Stimulated activated CD8-positive, alpha-beta memory T cell treated with anti-CD3 and anti-CD28 coated beads, Interleukin-2, amount 100 ng/mL, for 48 hours (primary cell): Measurements from ENCODE around the gene SFRP4.
"Not testable (repeated sequence)": the region's sequence is repeated elsewhere in the genome, so short reads cannot be mapped to it uniquely, and the experiment has no call there.

Experiments
- DNase-seq, 2 donors: peaks; one replicate each; pipeline ENCODE4 v3.0.0-alpha.2; 2020; ENCODE audit warnings: low read depth in 2 of 2

The SFRP4 gene

GRCh38 chr7:37916673-37917660 is at the start of gene SFRP4:
Gene SFRP4, minus strand, starts transcription at chr7:37916817. Its CDS starts 280 bp downstream, at chr7:37916537.
- no peak for DNase-seq

GRCh38 chr7:37964196-37964595 is 47.6 kb upstream of the SFRP4 start:
- no peak for DNase-seq

- DNase-seq, result no peak
Observed at GRCh38 chr7:37961251-37961650, 44.6 kb upstream of the SFRP4 start.

DNA sequence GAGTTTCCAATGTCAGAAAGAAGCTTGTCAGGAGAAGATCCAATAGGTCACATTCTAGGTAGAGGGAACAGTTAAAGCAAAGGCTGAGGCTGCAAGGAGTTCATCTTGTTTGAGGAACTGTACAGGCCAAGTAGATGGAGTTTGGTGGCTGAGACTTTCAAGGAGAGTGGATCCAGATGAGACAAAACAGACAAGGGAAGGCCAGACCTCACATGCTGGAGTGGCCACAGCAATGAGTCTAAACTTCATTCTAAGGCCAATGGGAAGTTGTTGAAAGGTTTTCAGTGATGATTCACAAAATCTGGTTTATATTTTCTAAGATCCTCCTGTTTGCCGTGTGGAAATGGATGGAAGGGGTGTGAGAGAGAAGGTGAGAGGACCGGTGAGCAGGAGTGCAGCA is 43.9 kb upstream of the SFRP4 start:
- DNase-seq, result no peak

GRCh38 chr7:37957221-37957970 is 40.8 kb upstream of the SFRP4 start:
- no peak for DNase-seq

DNA sequence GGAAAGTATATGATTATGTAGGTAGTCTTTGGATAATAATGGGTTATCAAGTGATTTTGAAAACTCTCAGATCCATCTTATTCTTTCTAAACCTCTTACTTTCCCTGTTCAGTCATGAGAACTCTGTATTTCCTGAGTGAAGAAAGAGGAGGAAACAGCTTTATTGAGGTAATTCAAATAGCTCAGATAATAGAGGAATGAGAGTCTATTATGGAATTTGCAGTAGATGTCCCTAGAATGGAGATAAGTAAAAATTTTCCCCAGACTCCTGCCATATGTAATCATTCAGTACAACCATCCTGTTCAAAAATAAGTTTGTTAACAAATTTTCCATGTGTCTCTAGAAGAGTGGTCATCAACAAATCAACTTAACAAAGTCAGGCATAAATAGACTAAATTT is 40.2 kb upstream of the SFRP4 start:
- DNase-seq, result no peak

GRCh38 chr7:37954217-37954616 is 37.6 kb upstream of the SFRP4 start:
- DNase-seq, result not testable (repeated sequence)

GRCh38 chr7:37952240-37952639 is 35.6 kb upstream of the SFRP4 start:
- no peak for DNase-seq

DNA sequence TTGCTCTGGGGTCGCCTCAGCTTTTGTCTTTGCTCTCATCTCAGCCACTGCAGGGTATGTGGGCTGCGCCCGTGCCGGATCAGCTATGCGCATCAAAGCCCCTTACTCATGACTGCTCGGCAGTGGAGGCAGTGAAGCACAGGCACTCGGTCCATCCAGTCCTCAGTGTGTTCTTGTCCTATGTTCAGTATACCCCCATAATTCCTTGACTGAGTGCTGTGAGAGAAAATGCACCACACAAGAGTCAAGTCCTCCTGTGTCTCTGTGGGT is 31.3 kb upstream of the SFRP4 start:
- no peak for DNase-seq

DNA sequence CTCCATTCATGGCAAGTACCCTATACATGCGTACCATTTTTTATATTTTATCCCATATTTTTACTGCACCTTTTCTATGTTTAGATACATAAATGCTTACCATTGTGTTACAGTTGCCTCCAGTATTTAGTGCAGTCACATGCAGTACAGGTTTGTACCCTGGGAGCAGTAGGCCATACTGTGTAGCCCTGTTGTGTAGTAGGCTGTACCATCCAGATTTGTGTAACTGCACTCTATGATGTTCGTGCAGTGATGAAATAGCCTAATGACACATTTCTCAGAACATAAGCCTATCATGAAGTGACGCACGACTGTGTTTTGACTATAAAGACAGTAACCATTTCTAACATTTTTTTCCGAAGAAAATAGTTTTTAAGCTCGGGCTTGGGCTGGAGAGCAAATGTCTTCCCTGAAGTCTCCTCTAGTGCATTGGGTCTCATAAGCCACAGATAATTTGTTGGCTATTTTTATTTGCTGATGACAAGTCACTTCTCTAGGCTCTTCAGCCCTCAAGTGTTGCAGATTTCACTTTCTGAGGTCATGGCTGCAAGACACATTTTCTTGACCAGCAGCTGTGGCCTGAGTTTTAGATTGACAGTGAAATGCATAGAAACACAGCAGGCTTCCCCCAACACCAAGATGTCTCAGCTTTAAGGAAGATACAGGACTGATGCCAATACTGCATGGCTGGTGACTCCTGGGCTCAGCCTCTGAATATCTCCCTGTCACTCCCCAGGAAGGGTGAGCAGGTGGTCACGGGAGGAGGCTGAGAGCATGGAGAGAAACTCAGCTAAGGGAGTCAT is 30.7 kb upstream of the SFRP4 start:
- DNase-seq, result no peak

DNA sequence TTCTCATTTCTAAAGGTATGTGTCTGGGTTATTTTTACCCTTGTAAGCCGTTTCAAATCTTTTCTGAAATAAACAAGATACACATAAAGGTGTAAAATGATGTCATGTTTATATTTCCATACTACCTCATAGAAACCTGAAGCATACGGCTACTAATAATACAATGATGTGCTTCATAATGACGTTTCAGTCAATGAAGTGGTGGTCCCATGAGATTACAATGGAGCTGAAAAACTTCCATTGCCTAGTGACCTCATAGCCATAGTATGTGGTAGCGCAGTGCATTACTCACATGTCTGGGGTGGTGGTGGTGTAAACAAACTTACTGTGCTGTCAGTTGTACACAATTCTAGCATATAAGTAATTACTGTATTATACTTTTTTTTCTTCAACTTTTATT is 28.7 kb upstream of the SFRP4 start:
- no peak for DNase-seq

DNA sequence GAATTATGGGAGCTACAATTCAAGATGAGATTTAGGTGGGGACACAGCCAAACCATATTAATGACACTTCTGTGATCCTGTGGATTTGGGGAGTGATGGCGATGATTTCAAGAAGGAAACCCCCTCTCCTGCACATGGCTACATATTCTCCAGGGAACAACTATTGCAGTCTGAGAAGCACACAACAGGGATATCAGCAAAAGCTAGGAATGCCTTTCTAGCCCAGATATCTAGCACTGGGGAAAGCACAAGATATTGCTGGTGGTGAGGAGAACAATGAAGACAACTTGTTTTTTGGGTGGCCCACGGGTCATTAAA is 28.1 kb upstream of the SFRP4 start:
- no peak for DNase-seq

- DNase-seq, result no peak
Observed at GRCh38 chr7:37943905-37944736, 27.5 kb upstream of the SFRP4 start.

DNA sequence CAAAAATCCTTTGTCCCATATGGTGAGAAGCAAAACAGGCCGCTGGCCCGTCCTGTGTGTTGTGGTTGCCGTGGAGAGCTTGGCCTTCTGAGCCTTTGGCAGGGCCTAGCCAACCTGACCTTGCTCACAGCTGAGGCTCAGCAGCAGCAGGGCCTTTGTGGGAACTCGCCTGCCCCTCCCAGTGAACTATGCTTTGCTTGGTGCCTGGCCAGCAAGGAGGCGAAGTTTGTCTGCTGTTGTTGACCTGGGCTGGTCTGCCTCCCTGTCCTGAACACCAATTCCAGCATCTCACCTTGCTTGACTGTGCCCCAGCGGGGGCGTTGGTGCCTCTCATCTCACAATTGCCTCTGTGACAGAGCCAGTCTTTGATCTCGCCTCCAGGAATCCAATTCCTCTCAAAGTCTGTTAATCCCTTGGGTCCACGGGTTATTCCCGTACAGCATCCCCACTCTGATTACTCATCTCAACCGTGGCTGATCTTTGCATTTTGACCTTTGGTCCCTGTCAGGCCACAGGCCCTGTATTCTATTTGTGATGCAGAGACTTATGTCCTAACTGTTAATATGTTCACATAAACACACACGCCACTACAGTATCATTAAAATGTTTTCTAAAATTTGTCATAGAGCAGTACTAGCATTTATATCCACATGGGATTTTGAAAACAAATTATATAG is 26.5 kb upstream of the SFRP4 start:
- no peak for DNase-seq

DNA sequence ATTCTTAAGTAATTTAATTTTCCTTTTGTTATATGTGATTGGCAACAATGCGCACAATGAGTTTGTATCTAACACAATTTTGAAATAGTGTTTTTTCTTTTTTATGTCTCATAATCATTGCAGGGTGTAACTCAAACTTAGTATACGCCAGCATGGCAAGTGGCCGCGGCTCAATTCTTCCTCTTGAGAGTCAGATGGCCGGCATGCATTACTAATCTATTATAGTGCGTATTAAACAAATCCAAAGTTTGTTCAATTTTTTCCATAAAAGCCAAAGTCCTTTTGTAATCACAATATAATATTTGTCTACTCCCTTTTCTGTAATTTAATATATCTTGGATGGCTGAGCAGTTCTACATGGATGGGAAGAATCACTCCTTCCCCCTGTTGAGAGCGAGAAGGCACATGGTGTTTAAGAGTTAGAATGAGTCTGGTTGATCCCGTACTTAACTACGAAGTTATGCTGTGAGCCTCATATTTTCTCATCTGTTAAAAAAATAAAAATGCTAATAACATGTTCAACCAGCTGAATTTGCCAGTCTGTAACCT is 16.5 kb upstream of the SFRP4 start:
- DNase-seq, result no peak

DNA sequence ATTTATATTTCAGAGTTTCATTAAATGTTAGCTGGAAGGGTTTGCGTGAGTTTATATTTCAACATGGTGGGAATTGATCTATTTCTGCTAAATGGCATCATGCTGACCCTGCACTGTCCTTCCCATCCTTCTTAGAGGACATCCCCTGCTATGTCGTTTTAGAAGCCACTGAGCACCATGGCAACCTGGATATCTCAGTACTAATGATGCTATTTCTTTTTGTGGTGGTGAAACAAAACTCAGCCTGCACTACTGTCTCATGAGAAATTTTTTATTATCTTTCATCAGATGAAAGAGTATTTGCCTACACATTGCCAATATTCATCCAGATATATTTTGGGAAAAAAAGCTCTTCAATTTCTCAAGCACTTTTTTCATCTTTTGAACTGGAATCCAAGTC is 15.9 kb upstream of the SFRP4 start:
- DNase-seq, result no peak

DNA sequence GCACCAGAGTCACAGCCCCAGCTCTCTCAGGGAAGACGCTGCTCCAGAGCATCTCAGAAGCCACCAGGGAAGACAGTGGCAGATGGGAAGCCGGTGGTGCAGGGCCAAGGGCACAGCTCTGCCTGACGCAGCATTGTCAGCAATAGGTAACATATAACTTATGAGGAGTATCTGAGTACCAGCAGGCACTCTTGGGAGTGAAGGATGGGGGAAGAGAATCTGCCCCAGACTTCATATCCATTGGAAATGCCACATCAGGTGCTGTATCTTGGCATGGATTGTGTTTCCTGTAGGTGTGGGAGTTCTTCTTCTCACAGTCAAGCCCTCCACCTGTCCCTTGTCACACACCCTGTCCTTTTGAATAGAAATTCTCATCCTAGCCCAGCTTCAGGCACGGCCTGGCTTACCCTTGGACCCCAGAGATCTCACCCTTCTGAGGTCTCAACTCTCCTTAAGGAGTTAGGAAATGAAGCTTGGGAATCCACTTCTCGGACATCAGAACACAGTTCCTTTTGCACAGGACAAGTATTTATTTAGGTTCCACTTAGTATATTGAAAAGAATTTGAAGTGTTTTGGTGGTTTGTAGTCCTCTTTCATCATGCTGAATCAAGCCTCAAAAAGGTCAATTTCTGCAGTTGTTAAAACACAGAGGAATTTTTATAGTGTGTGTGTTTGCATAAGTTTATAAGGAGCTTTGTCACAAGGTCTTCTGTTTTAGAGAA is 13.8 kb upstream of the SFRP4 start:
- DNase-seq, result no peak

GRCh38 chr7:37928878-37929277 is 12.3 kb upstream of the SFRP4 start:
- DNase-seq, result no peak

DNA sequence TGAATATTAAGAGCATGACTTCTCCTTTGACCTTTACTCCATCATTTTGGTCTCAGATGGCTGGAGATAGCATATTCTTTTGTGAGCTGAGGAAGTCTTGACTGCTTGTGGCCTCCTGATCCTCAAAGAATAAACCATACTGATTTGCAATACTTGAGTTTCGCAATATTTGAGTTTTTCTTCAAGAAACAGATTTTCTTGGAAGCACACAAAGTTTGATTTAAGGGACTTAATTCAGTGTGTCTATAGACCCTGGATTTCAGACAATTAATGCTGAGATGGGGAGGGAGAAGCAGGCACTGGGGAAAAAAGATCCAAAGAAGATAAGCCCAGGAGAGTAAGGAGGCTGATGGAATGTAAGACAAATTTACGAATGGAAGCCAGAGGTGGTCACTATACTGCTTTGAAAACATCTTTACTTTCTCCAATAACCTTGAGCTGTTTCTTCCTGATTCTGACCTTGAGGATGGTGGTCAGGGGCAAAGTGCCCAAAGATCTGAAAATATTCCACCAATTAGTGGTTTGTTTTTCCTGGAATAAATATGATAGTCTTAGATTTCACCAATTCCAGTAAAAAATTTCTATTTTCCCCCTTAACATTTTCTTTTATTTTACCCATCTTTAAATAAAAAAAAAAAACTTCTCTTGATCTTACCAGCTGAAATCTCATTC is 11.3 kb upstream of the SFRP4 start:
- DNase-seq, result no peak
